Mesenchymal stem cell (in vitro differentiated cells and primary cell): ENCODE measurements around the gene AKNA.
A peak's percentile ranks its signal among the peaks of the same experiment; 100 is the strongest.

Experiments
- DNase-seq: peaks from one replicate; pipeline ENCODE4 v3.0.0-alpha.2; 2013
- H2AFZ ChIP-seq: one replicate; pipeline ENCODE4 v1.6.1; 2013; ENCODE audit warnings: low read depth, mild to moderate bottlenecking, control low read depth, inconsistent platforms, low read length, moderate library complexity
- H2AK5ac ChIP-seq: 2 replicates; pipeline ENCODE4 v1.6.1; 2013; ENCODE audit warnings: low read length, moderate library complexity, mild to moderate bottlenecking, inconsistent platforms; ENCODE audit not compliant: severe bottlenecking
- H2BK120ac ChIP-seq: one replicate; pipeline ENCODE4 v1.6.1; 2013; ENCODE audit warnings: low read depth, mild to moderate bottlenecking, inconsistent platforms, low read length, moderate library complexity
- H2BK12ac ChIP-seq, 2 experiments: one replicate each; pipeline ENCODE4 v1.6.1; 2013; ENCODE audit warnings: inconsistent platforms in 2 of 2, low read length in 2 of 2, mild to moderate bottlenecking in 2 of 2, moderate library complexity in 2 of 2, control low read depth in 1 of 2
- H2BK15ac ChIP-seq: one replicate; pipeline ENCODE4 v1.6.1; 2013; ENCODE audit warnings: mild to moderate bottlenecking, low read depth, inconsistent platforms; ENCODE audit not compliant: poor library complexity, severe bottlenecking
- H2BK5ac ChIP-seq: 2 replicates; pipeline ENCODE4 v1.6.1; 2013; ENCODE audit warnings: low read depth, mild to moderate bottlenecking, low read length, control low read depth, inconsistent platforms; ENCODE audit not compliant: poor library complexity, severe bottlenecking
- H3K14ac ChIP-seq, 2 experiments: one replicate each; pipeline ENCODE4 v1.6.1; 2013; ENCODE audit warnings: inconsistent platforms in 2 of 2, low read length in 2 of 2, control low read depth in 1 of 2, mild to moderate bottlenecking in 1 of 2, moderate library complexity in 1 of 2
- H3K18ac ChIP-seq, 2 experiments: one replicate each; pipeline ENCODE4 v1.6.1; 2013; ENCODE audit warnings: inconsistent platforms in 2 of 2, low read length in 2 of 2, control low read depth in 1 of 2, low read depth in 1 of 2, mild to moderate bottlenecking in 1 of 2
- H3K23ac ChIP-seq, 2 experiments: one replicate each; pipeline ENCODE4 v1.6.1; 2013; ENCODE audit warnings: inconsistent platforms in 2 of 2, low read length in 2 of 2, mild to moderate bottlenecking in 2 of 2, moderate library complexity in 2 of 2, control low read depth in 1 of 2
- H3K27ac ChIP-seq: 2 replicates; pipeline ENCODE4 v1.5.1; 2013; ENCODE audit warnings: mild to moderate bottlenecking, moderate library complexity, low read length, control low read depth, inconsistent platforms; ENCODE audit not compliant: poor library complexity, severe bottlenecking
- H3K27me3 ChIP-seq, 2 experiments: 2 replicates each; pipeline versions ENCODE4 v1.6.1 to v1.7.0; 2013; ENCODE audit warnings: low read length in 2 of 2, mild to moderate bottlenecking in 2 of 2, moderate library complexity in 2 of 2, control low read depth in 1 of 2, inconsistent platforms in 1 of 2; ENCODE audit not compliant: control insufficient read depth in 1 of 2, insufficient read depth in 1 of 2
- H3K36me3 ChIP-seq, 2 experiments: 2 replicates each; pipeline versions ENCODE4 v1.6.1 to v1.7.0; 2013; ENCODE audit warnings: low read length in 2 of 2, control low read depth in 1 of 2, inconsistent platforms in 1 of 2, low read depth in 1 of 2, mild to moderate bottlenecking in 1 of 2; ENCODE audit not compliant: insufficient read depth in 2 of 2, control insufficient read depth in 1 of 2
- H3K4ac ChIP-seq, 2 experiments: one replicate each; pipeline ENCODE4 v1.6.1; 2013; ENCODE audit warnings: inconsistent platforms in 2 of 2, low read length in 2 of 2, mild to moderate bottlenecking in 2 of 2, moderate library complexity in 2 of 2, control low read depth in 1 of 2, low read depth in 1 of 2
- H3K4me1 ChIP-seq: 2 replicates; pipeline ENCODE4 v1.6.1; 2013; ENCODE audit warnings: low read depth, low read length, control low read depth; ENCODE audit not compliant: control insufficient read depth, insufficient read depth
- H3K4me2 ChIP-seq: 2 replicates; pipeline ENCODE4 v1.6.1; 2013; ENCODE audit warnings: low read length, mild to moderate bottlenecking, inconsistent platforms; ENCODE audit not compliant: poor library complexity, severe bottlenecking
- H3K4me3 ChIP-seq, 2 experiments: 2 replicates each; pipeline versions ENCODE4 v1.5.1 to v1.7.0; 2013; ENCODE audit warnings: low read length in 2 of 2, mild to moderate bottlenecking in 2 of 2, control low read depth in 1 of 2, low read depth in 1 of 2; ENCODE audit not compliant: insufficient read depth in 1 of 2
- H3K79me1 ChIP-seq: replicated peaks from 2 replicates; pipeline ENCODE4 v1.6.1; 2013; ENCODE audit warnings: mild to moderate bottlenecking, control low read depth, low read length, inconsistent platforms; ENCODE audit not compliant: poor library complexity, severe bottlenecking
- H3K9ac ChIP-seq: 2 replicates; pipeline ENCODE4 v1.7.0; 2013; ENCODE audit warnings: mild to moderate bottlenecking, low read length, moderate library complexity
- H3K9me3 ChIP-seq: 2 replicates; pipeline ENCODE4 v1.7.0; 2013; ENCODE audit warnings: mild to moderate bottlenecking, low read length; ENCODE audit not compliant: control insufficient read depth
- H4K8ac ChIP-seq: one replicate; pipeline ENCODE4 v1.6.1; 2013; ENCODE audit warnings: inconsistent platforms, mild to moderate bottlenecking, low read length, moderate library complexity
- H4K91ac ChIP-seq: one replicate; pipeline ENCODE4 v1.6.1; 2013; ENCODE audit warnings: mild to moderate bottlenecking, low read length, inconsistent platforms
- WGBS: methylation state at CpG from one replicate; pipeline ENCODE4 v1.1.7; 2013; ENCODE audit warnings: mixed read lengths; 5-methylcytosine and 5-hydroxymethylcytosine counted together

The AKNA gene

GRCh38 chr9:114397219-114397847 is 9.6 kb upstream of the AKNA start:
- Histone ChIP-seq H3K9me3 (no peaks in the 10 kb centered on the region), H2BK15ac (no peak overlapping the region), H3K4me1 (peaks cover 6% of the 10 kb centered on the region), H3K9ac (peak overlapping the region; percentile 91), H3K27ac (no peak overlapping the region), H3K79me1 (no peaks in the 10 kb centered on the region), H3K36me3 (peaks cover 0 to 2% of the 10 kb centered on the region in 2 experiments), H2AFZ (no peak overlapping the region), H2BK120ac (no peak overlapping the region), H4K91ac (no peak overlapping the region), H3K4me2 (peak overlapping the region; percentile 86), H2AK5ac (peak overlapping the region; percentile 26), H3K4ac (no peak overlapping the region), H2BK12ac (no peak overlapping the region), H3K4me3 (peak overlapping the region; percentile 75 to 89), H4K8ac (no peak overlapping the region), H3K23ac (no peak overlapping the region), H3K18ac (peak overlapping the region; percentile 2 to 3), H3K27me3 (peaks cover 0 to 6% of the 10 kb centered on the region in 2 experiments), H3K14ac (no peak overlapping the region), H2BK5ac (no peak overlapping the region)
- 35% methylated on average over 14 of the region's 14 CpGs for WGBS
- no peak for DNase-seq

- Histone ChIP-seq H3K79me1 (no peaks in the 10 kb centered on the region), H2BK15ac (no peak overlapping the region), H3K9me3 (no peaks in the 10 kb centered on the region), H3K27me3 (peaks cover 0 to 6% of the 10 kb centered on the region in 2 experiments), H2BK5ac (no peak overlapping the region), H3K36me3 (no peaks in the 10 kb centered on the region), H3K27ac (no peak overlapping the region), H3K4me2 (peak overlapping the region; percentile 23), H3K4me1 (peaks cover 6% of the 10 kb centered on the region), H2AK5ac (peak overlapping the region; percentile 26), H2BK120ac (no peak overlapping the region), H3K23ac (no peak overlapping the region), H4K8ac (no peak overlapping the region), H3K18ac (no peak overlapping the region), H2BK12ac (no peak overlapping the region), H2AFZ (no peak overlapping the region), H4K91ac (no peak overlapping the region), H3K4ac (no peak overlapping the region), H3K4me3 (peak overlapping the region in 1 of 2 experiments; percentile 89), H3K14ac (no peak overlapping the region), H3K9ac (peak overlapping the region; percentile 91)
- peak; percentile 89 for DNase-seq
- 47% methylated on average over 10 of the region's 16 CpGs for WGBS
These were observed 8.9 kb upstream of the AKNA start for GRCh38 chr9:114396558-114397218.

GRCh38 chr9:114395768-114396167 is 8.0 kb upstream of the AKNA start:
- Histone ChIP-seq H3K14ac (no peak overlapping the region), H3K4ac (no peak overlapping the region), H3K27me3 (peaks cover 0 to 6% of the 10 kb centered on the region in 2 experiments), H3K18ac (no peak overlapping the region), H2BK5ac (no peak overlapping the region), H3K9ac (peak overlapping the region; percentile 37), H3K4me1 (peaks cover 6% of the 10 kb centered on the region), H3K23ac (no peak overlapping the region), H2BK15ac (no peak overlapping the region), H3K27ac (no peak overlapping the region), H2AFZ (no peak overlapping the region), H2BK120ac (no peak overlapping the region), H2AK5ac (no peak overlapping the region), H2BK12ac (no peak overlapping the region), H4K8ac (no peak overlapping the region), H3K4me3 (no peak overlapping the region), H3K36me3 (no peaks in the 10 kb centered on the region), H4K91ac (no peak overlapping the region), H3K9me3 (no peaks in the 10 kb centered on the region), H3K79me1 (no peaks in the 10 kb centered on the region), H3K4me2 (no peak overlapping the region)
- DNase-seq = no peak
- 93% methylated on average over 5 of the region's 5 CpGs for WGBS

GRCh38 chr9:114395334-114395617 is 7.5 kb upstream of the AKNA start:
- peak overlapping the region; percentile 34 for H2BK15ac ChIP-seq
- H2BK120ac ChIP-seq = no peak overlapping the region
- H3K27ac ChIP-seq = no peak overlapping the region
- H3K27me3 ChIP-seq = peaks cover 0 to 6% of the 10 kb centered on the region in 2 experiments
- H3K14ac ChIP-seq = no peak overlapping the region
- H4K8ac ChIP-seq = no peak overlapping the region
- no peak overlapping the region for H2BK5ac ChIP-seq
- H2AFZ ChIP-seq = no peak overlapping the region
- H4K91ac ChIP-seq = no peak overlapping the region
- no peak overlapping the region for H2BK12ac ChIP-seq
- 67% methylated on average over 5 of the region's 5 CpGs for whole genome bisulfite sequencing
- H3K23ac ChIP-seq = no peak overlapping the region
- H3K4me3 ChIP-seq = no peak overlapping the region
- DNase-seq = no peak
- H3K9ac ChIP-seq = peak overlapping the region; percentile 37
- H3K36me3 ChIP-seq = no peaks in the 10 kb centered on the region
- H3K18ac ChIP-seq = no peak overlapping the region
- H3K9me3 ChIP-seq = no peaks in the 10 kb centered on the region
- peaks cover 6% of the 10 kb centered on the region for H3K4me1 ChIP-seq
- H3K4me2 ChIP-seq = no peak overlapping the region
- H2AK5ac ChIP-seq = no peak overlapping the region
- H3K79me1 ChIP-seq = no peaks in the 10 kb centered on the region
- no peak overlapping the region for H3K4ac ChIP-seq
